Mesenchymal stem cell (in vitro differentiated cells and primary cell): ENCODE measurements around the gene MAGEA1.
"Not testable (repeated sequence)": the region's sequence is repeated elsewhere in the genome, so short reads cannot be mapped to it uniquely, and the experiment has no call there.

Experiments used
- DNase-seq: peaks from one replicate; pipeline ENCODE4 v3.0.0-alpha.2; 2013
- H2AFZ ChIP-seq: one replicate; pipeline ENCODE4 v1.6.1; 2013; ENCODE audit warnings: low read depth, mild to moderate bottlenecking, control low read depth, inconsistent platforms, low read length, moderate library complexity
- H2AK5ac ChIP-seq: 2 replicates; pipeline ENCODE4 v1.6.1; 2013; ENCODE audit warnings: low read length, moderate library complexity, mild to moderate bottlenecking, inconsistent platforms; ENCODE audit not compliant: severe bottlenecking
- H2BK120ac ChIP-seq: one replicate; pipeline ENCODE4 v1.6.1; 2013; ENCODE audit warnings: low read depth, mild to moderate bottlenecking, inconsistent platforms, low read length, moderate library complexity
- H2BK12ac ChIP-seq, 2 experiments: one replicate each; pipeline ENCODE4 v1.6.1; 2013; ENCODE audit warnings: inconsistent platforms in 2 of 2, low read length in 2 of 2, mild to moderate bottlenecking in 2 of 2, moderate library complexity in 2 of 2, control low read depth in 1 of 2
- H2BK15ac ChIP-seq: one replicate; pipeline ENCODE4 v1.6.1; 2013; ENCODE audit warnings: mild to moderate bottlenecking, low read depth, inconsistent platforms; ENCODE audit not compliant: poor library complexity, severe bottlenecking
- H2BK5ac ChIP-seq: 2 replicates; pipeline ENCODE4 v1.6.1; 2013; ENCODE audit warnings: low read depth, mild to moderate bottlenecking, low read length, control low read depth, inconsistent platforms; ENCODE audit not compliant: poor library complexity, severe bottlenecking
- H3K14ac ChIP-seq, 2 experiments: one replicate each; pipeline ENCODE4 v1.6.1; 2013; ENCODE audit warnings: inconsistent platforms in 2 of 2, low read length in 2 of 2, control low read depth in 1 of 2, mild to moderate bottlenecking in 1 of 2, moderate library complexity in 1 of 2
- H3K18ac ChIP-seq, 2 experiments: one replicate each; pipeline ENCODE4 v1.6.1; 2013; ENCODE audit warnings: inconsistent platforms in 2 of 2, low read length in 2 of 2, control low read depth in 1 of 2, low read depth in 1 of 2, mild to moderate bottlenecking in 1 of 2
- H3K23ac ChIP-seq, 2 experiments: one replicate each; pipeline ENCODE4 v1.6.1; 2013; ENCODE audit warnings: inconsistent platforms in 2 of 2, low read length in 2 of 2, mild to moderate bottlenecking in 2 of 2, moderate library complexity in 2 of 2, control low read depth in 1 of 2
- H3K27ac ChIP-seq: 2 replicates; pipeline ENCODE4 v1.5.1; 2013; ENCODE audit warnings: mild to moderate bottlenecking, moderate library complexity, low read length, control low read depth, inconsistent platforms; ENCODE audit not compliant: poor library complexity, severe bottlenecking
- H3K27me3 ChIP-seq, 2 experiments: 2 replicates each; pipeline versions ENCODE4 v1.6.1 to v1.7.0; 2013; ENCODE audit warnings: low read length in 2 of 2, mild to moderate bottlenecking in 2 of 2, moderate library complexity in 2 of 2, control low read depth in 1 of 2, inconsistent platforms in 1 of 2; ENCODE audit not compliant: control insufficient read depth in 1 of 2, insufficient read depth in 1 of 2
- H3K36me3 ChIP-seq, 2 experiments: 2 replicates each; pipeline versions ENCODE4 v1.6.1 to v1.7.0; 2013; ENCODE audit warnings: low read length in 2 of 2, control low read depth in 1 of 2, inconsistent platforms in 1 of 2, low read depth in 1 of 2, mild to moderate bottlenecking in 1 of 2; ENCODE audit not compliant: insufficient read depth in 2 of 2, control insufficient read depth in 1 of 2
- H3K4ac ChIP-seq, 2 experiments: one replicate each; pipeline ENCODE4 v1.6.1; 2013; ENCODE audit warnings: inconsistent platforms in 2 of 2, low read length in 2 of 2, mild to moderate bottlenecking in 2 of 2, moderate library complexity in 2 of 2, control low read depth in 1 of 2, low read depth in 1 of 2
- H3K4me1 ChIP-seq: 2 replicates; pipeline ENCODE4 v1.6.1; 2013; ENCODE audit warnings: low read depth, low read length, control low read depth; ENCODE audit not compliant: control insufficient read depth, insufficient read depth
- H3K4me2 ChIP-seq: 2 replicates; pipeline ENCODE4 v1.6.1; 2013; ENCODE audit warnings: low read length, mild to moderate bottlenecking, inconsistent platforms; ENCODE audit not compliant: poor library complexity, severe bottlenecking
- H3K4me3 ChIP-seq, 2 experiments: 2 replicates each; pipeline versions ENCODE4 v1.5.1 to v1.7.0; 2013; ENCODE audit warnings: low read length in 2 of 2, mild to moderate bottlenecking in 2 of 2, control low read depth in 1 of 2, low read depth in 1 of 2; ENCODE audit not compliant: insufficient read depth in 1 of 2
- H3K79me1 ChIP-seq: replicated peaks from 2 replicates; pipeline ENCODE4 v1.6.1; 2013; ENCODE audit warnings: mild to moderate bottlenecking, control low read depth, low read length, inconsistent platforms; ENCODE audit not compliant: poor library complexity, severe bottlenecking
- H3K9ac ChIP-seq: 2 replicates; pipeline ENCODE4 v1.7.0; 2013; ENCODE audit warnings: mild to moderate bottlenecking, low read length, moderate library complexity
- H3K9me3 ChIP-seq: 2 replicates; pipeline ENCODE4 v1.7.0; 2013; ENCODE audit warnings: mild to moderate bottlenecking, low read length; ENCODE audit not compliant: control insufficient read depth
- H4K8ac ChIP-seq: one replicate; pipeline ENCODE4 v1.6.1; 2013; ENCODE audit warnings: inconsistent platforms, mild to moderate bottlenecking, low read length, moderate library complexity
- H4K91ac ChIP-seq: one replicate; pipeline ENCODE4 v1.6.1; 2013; ENCODE audit warnings: mild to moderate bottlenecking, low read length, inconsistent platforms
- WGBS: methylation state at CpG from one replicate; pipeline ENCODE4 v1.1.7; 2013; ENCODE audit warnings: mixed read lengths; 5-methylcytosine and 5-hydroxymethylcytosine counted together

Gene MAGEA1

DNA sequence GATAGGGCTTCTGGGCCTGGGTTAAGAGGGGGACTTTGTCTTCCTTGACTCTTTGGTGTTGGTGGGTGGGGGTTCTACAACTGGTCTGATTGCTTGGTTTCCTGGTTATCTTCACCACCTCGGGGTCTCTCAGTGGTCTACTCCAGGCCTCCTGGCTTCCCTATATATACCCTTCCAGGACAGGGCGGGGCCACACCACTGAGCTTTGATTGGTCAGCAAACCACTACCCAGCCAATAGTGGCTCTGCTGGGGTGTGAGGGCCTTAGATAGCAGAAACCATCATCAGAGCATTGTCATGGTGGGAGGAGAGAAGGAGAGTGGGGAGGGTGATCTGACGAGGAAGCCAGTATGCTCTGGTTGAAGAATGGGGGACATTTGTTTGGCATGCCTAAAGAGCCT lies 14.4 kb upstream of the MAGEA1 start:
- Histone ChIP-seq H2AFZ (no peak overlapping the region), H3K4ac (no peak overlapping the region), H3K36me3 (no peaks in the 10 kb centered on the region), H2BK15ac (no peak overlapping the region), H3K9me3 (peaks cover 10% of the 10 kb centered on the region), H2BK12ac (no peak overlapping the region), H3K14ac (no peak overlapping the region), H2BK5ac (no peak overlapping the region), H3K79me1 (no peaks in the 10 kb centered on the region), H3K23ac (no peak overlapping the region), H3K4me3 (no peak overlapping the region), H3K18ac (no peak overlapping the region), H3K27ac (no peak overlapping the region), H3K9ac (no peak overlapping the region), H3K4me2 (no peak overlapping the region), H3K4me1 (no peaks in the 10 kb centered on the region), H3K27me3 (peaks cover 0 to 53% of the 10 kb centered on the region in 2 experiments), H2BK120ac (no peak overlapping the region), H2AK5ac (no peak overlapping the region), H4K91ac (no peak overlapping the region), H4K8ac (no peak overlapping the region)
- no CpG with 5 or more reads among the region's 3 CpGs for WGBS
- no peak for DNase-seq

DNA sequence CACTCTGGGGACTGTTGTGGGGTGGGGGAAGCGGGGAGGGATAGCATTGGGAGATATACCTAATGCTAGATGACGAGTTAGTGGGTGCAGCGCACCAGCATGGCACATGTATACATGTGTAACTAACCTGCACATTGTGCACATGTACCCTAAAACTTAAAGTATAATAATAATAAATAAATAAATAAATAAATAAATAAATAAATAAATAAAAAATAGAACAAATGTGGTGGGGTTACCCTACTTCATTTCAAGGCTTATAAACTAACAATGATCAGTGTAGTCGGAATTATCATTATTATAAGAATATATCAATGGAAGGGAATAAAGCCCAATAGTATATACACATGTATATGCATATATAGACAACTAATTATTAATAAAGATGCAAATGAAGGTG lies 10.7 kb upstream of the MAGEA1 start:
- no CpG with 5 or more reads among the region's 4 CpGs for WGBS

DNA sequence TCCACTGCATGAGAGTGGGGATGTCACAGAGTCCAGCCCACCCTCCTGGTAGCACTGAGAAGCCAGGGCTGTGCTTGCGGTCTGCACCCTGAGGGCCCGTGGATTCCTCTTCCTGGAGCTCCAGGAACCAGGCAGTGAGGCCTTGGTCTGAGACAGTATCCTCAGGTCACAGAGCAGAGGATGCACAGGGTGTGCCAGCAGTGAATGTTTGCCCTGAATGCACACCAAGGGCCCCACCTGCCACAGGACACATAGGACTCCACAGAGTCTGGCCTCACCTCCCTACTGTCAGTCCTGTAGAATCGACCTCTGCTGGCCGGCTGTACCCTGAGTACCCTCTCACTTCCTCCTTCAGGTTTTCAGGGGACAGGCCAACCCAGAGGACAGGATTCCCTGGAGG lies 2.7 kb downstream of the MAGEA1 start:
- H3K27me3 ChIP-seq = peaks cover 0 to 61% of the 10 kb centered on the region in 2 experiments
- no peak overlapping the region for H2BK120ac ChIP-seq
- H2BK5ac ChIP-seq = no peak overlapping the region
- no peak overlapping the region for H3K23ac ChIP-seq
- no peaks in the 10 kb centered on the region for H3K4me1 ChIP-seq
- H4K8ac ChIP-seq = no peak overlapping the region
- H3K27ac ChIP-seq = no peak overlapping the region
- no peak overlapping the region for H3K14ac ChIP-seq
- H3K18ac ChIP-seq = no peak overlapping the region
- no peak overlapping the region for H3K4me3 ChIP-seq
- no peak overlapping the region for H3K4ac ChIP-seq
- no peaks in the 10 kb centered on the region for H3K36me3 ChIP-seq
- no peak overlapping the region for H3K9ac ChIP-seq
- H3K4me2 ChIP-seq = no peak overlapping the region
- no peak overlapping the region for H2BK12ac ChIP-seq
- no peaks in the 10 kb centered on the region for H3K9me3 ChIP-seq
- WGBS = 56% methylated on average over 4 of the region's 4 CpGs
- H2AK5ac ChIP-seq = no peak overlapping the region
- DNase-seq = no peak
- no peak overlapping the region for H2BK15ac ChIP-seq
- H4K91ac ChIP-seq = no peak overlapping the region
- H2AFZ ChIP-seq = no peak overlapping the region
- no peaks in the 10 kb centered on the region for H3K79me1 ChIP-seq

More for the DNA sequence above, 10.7 kb upstream of the MAGEA1 start:
- H3K27me3 ChIP-seq = peaks cover 0 to 48% of the 10 kb centered on the region in 2 experiments
- not testable (repeated sequence) for H2AFZ ChIP-seq, H3K36me3 ChIP-seq, H3K4me1 ChIP-seq, DNase-seq, H2BK12ac ChIP-seq, H3K18ac ChIP-seq, H2AK5ac ChIP-seq, H2BK120ac ChIP-seq, H3K4me3 ChIP-seq, H3K9ac ChIP-seq, H2BK15ac ChIP-seq, H3K79me1 ChIP-seq, H3K4me2 ChIP-seq, H4K8ac ChIP-seq, H4K91ac ChIP-seq, H2BK5ac ChIP-seq, H3K9me3 ChIP-seq, H3K4ac ChIP-seq, H3K23ac ChIP-seq, H3K14ac ChIP-seq, H3K27ac ChIP-seq

DNA sequence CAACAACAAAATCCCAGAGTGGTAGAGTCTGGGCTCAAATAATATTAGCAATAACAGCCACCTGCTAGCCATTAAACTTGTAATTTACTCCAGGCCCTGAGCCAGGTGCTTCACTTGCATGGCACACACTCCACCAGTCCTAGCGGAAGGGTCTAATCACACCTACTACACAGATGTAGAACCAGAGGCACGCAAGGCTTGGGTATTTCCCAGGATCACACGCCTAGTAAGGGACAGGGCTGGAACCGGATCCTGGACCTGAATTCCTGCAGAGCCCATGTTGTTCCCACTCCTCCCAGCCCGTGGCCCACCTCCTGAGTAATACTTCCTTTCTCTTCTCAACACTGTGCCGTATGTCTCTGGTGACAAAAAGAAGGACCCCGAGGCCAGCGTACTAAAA lies 5.7 kb downstream of the MAGEA1 start:
- H3K4ac ChIP-seq = no peak overlapping the region
- WGBS = 83% methylated on average over 6 of the region's 8 CpGs

More for the DNA sequence above, 5.7 kb downstream of the MAGEA1 start:
- Histone ChIP-seq H2BK120ac (no peak overlapping the region), H2AFZ (no peak overlapping the region), H3K23ac (no peak overlapping the region), H3K36me3 (no peaks in the 10 kb centered on the region), H2BK15ac (no peak overlapping the region), H2BK5ac (no peak overlapping the region), H3K4me1 (no peaks in the 10 kb centered on the region), H3K9me3 (no peaks in the 10 kb centered on the region), H3K18ac (no peak overlapping the region), H3K79me1 (no peaks in the 10 kb centered on the region), H3K4me3 (no peak overlapping the region), H3K27me3 (peaks cover 0 to 72% of the 10 kb centered on the region in 2 experiments), H3K4me2 (no peak overlapping the region), H2BK12ac (no peak overlapping the region), H3K14ac (no peak overlapping the region), H3K9ac (no peak overlapping the region), H2AK5ac (no peak overlapping the region), H4K91ac (no peak overlapping the region), H3K27ac (no peak overlapping the region), H4K8ac (no peak overlapping the region)
- no peak for DNase-seq
